A673 (cell line): ENCODE results near the gene BEST1.

ENCODE experiments used
- EZH2 ChIP-seq: fragments of 200-600 bp; sonication (generic); IDR thresholded peaks from 2 replicates; pipeline ENCODE4 v1.6.1; 2017; ENCODE audit warnings: borderline replicate concordance, low read depth, mild to moderate bottlenecking, mixed read lengths, antibody characterized with exemption, low read length; ENCODE audit not compliant: poor library complexity, severe bottlenecking
- TF ChIP-seq, protein P1 (sequence below): fragments of 300-800, 200-600 bp; sonication (generic); conservative IDR thresholded peaks from 2 replicates; pipeline ENCODE4 v1.5.1; 2017; ENCODE audit warnings: low read depth, mild to moderate bottlenecking, antibody characterized with exemption, low read length, moderate library complexity, mixed read lengths

DNA sequence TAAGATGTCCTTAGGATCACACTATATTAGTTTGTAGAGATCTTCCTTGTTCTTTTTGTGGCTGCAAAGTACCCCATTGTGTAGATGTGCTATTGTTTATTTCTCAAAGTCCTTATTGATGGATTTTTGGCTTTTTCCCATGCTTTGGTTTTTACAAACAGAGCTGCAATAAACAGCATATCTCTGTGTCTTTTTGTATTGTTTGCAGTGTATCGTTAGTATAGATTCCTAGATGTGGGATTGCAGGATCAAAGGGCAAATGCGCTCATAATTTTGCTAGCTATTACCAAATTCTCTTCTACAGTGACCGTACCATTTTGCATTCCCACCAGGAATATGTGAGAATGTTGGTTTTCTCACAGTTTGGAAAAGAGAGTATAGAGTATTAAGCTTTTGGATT is 44.8 kb downstream of the BEST1 start:
- TF ChIP-seq, protein P1, sequence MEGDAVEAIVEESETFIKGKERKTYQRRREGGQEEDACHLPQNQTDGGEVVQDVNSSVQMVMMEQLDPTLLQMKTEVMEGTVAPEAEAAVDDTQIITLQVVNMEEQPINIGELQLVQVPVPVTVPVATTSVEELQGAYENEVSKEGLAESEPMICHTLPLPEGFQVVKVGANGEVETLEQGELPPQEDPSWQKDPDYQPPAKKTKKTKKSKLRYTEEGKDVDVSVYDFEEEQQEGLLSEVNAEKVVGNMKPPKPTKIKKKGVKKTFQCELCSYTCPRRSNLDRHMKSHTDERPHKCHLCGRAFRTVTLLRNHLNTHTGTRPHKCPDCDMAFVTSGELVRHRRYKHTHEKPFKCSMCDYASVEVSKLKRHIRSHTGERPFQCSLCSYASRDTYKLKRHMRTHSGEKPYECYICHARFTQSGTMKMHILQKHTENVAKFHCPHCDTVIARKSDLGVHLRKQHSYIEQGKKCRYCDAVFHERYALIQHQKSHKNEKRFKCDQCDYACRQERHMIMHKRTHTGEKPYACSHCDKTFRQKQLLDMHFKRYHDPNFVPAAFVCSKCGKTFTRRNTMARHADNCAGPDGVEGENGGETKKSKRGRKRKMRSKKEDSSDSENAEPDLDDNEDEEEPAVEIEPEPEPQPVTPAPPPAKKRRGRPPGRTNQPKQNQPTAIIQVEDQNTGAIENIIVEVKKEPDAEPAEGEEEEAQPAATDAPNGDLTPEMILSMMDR, result no peak
- no peak for TF ChIP-seq EZH2
